Kidney (tissue), 14 donors: ENCODE results near the gene CD68. TPM values are rescaled to one million over a fixed set of nuclear protein-coding genes. Genes with fewer than 3 reads are reported as not detected.

Experiments
- DNase-seq, 5 donors: peaks; one replicate each; pipeline ENCODE4 v3.0.0-alpha.2; 2013 to 2020
- FAIRE-seq: peaks from 2 replicates; lab custom pipeline; 2012; peaks lifted over from hg19 to GRCh38; lab: Jason Lieb, UNC
- H3K27ac ChIP-seq, 2 donors: one replicate each; pipeline ENCODE4 v1.7.0; 2013; ENCODE audit warnings: low read depth in 2 of 2, low read length in 2 of 2, inconsistent platforms in 1 of 2
- H3K27me3 ChIP-seq: one replicate; pipeline ENCODE4 v1.7.1; 2013; ENCODE audit warnings: low read length, inconsistent platforms; ENCODE audit not compliant: control insufficient read depth, insufficient read depth
- H3K36me3 ChIP-seq, 3 donors: one replicate each; pipeline versions ENCODE4 v1.7.0 to v1.7.1; 2013; ENCODE audit warnings: low read length in 3 of 3, control low read depth in 1 of 3, inconsistent platforms in 1 of 3; ENCODE audit not compliant: insufficient read depth in 3 of 3, control insufficient read depth in 2 of 3
- H3K4me1 ChIP-seq, 3 donors: one replicate each; pipeline versions ENCODE4 v1.7.0 to v1.7.1; 2013; ENCODE audit warnings: low read length in 3 of 3, inconsistent platforms in 1 of 3, low read depth in 1 of 3; ENCODE audit not compliant: control insufficient read depth in 2 of 3, insufficient read depth in 2 of 3
- H3K4me3 ChIP-seq, 3 donors: one replicate each; pipeline versions ENCODE4 v1.7.0 to v1.8.1; 2013; ENCODE audit warnings: low read length in 3 of 3, control low read depth in 1 of 3, inconsistent platforms in 1 of 3
- H3K9ac ChIP-seq, 3 donors: one replicate each; pipeline versions ENCODE4 v1.7.0 to v1.7.1; 2013; ENCODE audit warnings: low read length in 3 of 3, control low read depth in 1 of 3, inconsistent platforms in 1 of 3
- H3K9me3 ChIP-seq, 3 donors: one replicate each; pipeline versions ENCODE4 v1.7.0 to v1.7.1; 2013; ENCODE audit warnings: low read length in 3 of 3, control low read depth in 1 of 3, inconsistent platforms in 1 of 3; ENCODE audit not compliant: control insufficient read depth in 2 of 3, insufficient read depth in 1 of 3
- CTCF ChIP-seq: IDR thresholded peaks from 3 replicates; pipeline ENCODE4 v1.5.1; 2012; ENCODE audit warnings: mild to moderate bottlenecking, moderate library complexity, borderline replicate concordance; ENCODE audit not compliant: insufficient read depth; ENCODE audit errors: extremely low read depth
- intact Hi-C: fragments of 100-400 bp; cut with DNase I; formaldehyde crosslinking; loops from one replicate; pipeline ENCODE4 v1.11.1; 2022
- polyA plus RNA-seq: library from polyadenylated mRNA; stranded (reverse); fragments of 350-450 nt; fragmentation: Illumina TruSeq; extraction: RNeasy Lipid Tissue Mini Kit (QIAGEN cat#74804); gene quantifications from one replicate; pipeline ENCODE4 v1.2.3, GENCODE V29; 2014; ENCODE audit warnings: low read depth, low replicate concordance; ENCODE audit not compliant: insufficient read depth
- total RNA-seq: library from RNA; stranded (reverse); fragmentation: NEBNext Ultra II Directional; extraction: Animal tissue kit (Norgen Biotek cat#: 25700); gene quantifications from one replicate; pipeline ENCODE4 v1.2.1, GENCODE V29; 2021
- donor health status: control.
- donor health status: control.
- donor health status: control.
- donor health status: control.
- donor health status: control.
- donor health status: DM: yes; HTN: yes; CAD: no.
- donor health status: Normal renal cell carcinoma (clear cell type).

CD68 gene
- total and polyA plus RNA-seq, 2 donors from 2014 or later, result 38.3 to 92.6 TPM

- H3K4me1 ChIP-seq, result peaks cover 0 to 12% (median 10%) of the 10 kb centered on the region in 3 donors
- no peak overlapping the region for H3K4me3 ChIP-seq
- no peaks in the 10 kb centered on the region for H3K27me3 ChIP-seq
- H3K9ac ChIP-seq, result no peak overlapping the region
- no peak for TF ChIP-seq CTCF
- intact Hi-C loops, result no loop called here
- FAIRE-seq, result peak; percentile 41
- H3K9me3 ChIP-seq, result no peaks in the 10 kb centered on the region
- no peaks in the 10 kb centered on the region for H3K36me3 ChIP-seq
- H3K27ac ChIP-seq, result no peak overlapping the region
- no peak for DNase-seq
Measured at GRCh38 chr17:7544911-7545310, 34.5 kb upstream of the CD68 start.

- H3K27me3 ChIP-seq, result no peaks in the 10 kb centered on the region
- peak within 1 kb of the TSS; percentile 88 to 93 for H3K27ac ChIP-seq
- peak within 1 kb of the TSS; percentile 61 to 92 (median 70) for H3K4me3 ChIP-seq
- H3K36me3 ChIP-seq, result no peaks in the 10 kb centered on the region
- peaks cover 0 to 17% (median 13%) of the 10 kb centered on the region in 3 donors for H3K4me1 ChIP-seq
- H3K9me3 ChIP-seq, result no peaks in the 10 kb centered on the region
- TF ChIP-seq CTCF, result peak; percentile 11
- H3K9ac ChIP-seq, result peak within 1 kb of the TSS; percentile 42 to 95 (median 73)
- intact Hi-C loops, result no loop called here
- peak; percentile 56 to 91 (median 61) for DNase-seq
- FAIRE-seq, result no peak
Measured at GRCh38 chr17:7548585-7549400, 30.6 kb upstream of the CD68 start, which contains the start of gene TNFSF12. Gene TNFSF12, plus strand, starts transcription at chr17:7549058. Its CDS starts 96 bp downstream, at chr17:7549154.

- FAIRE-seq (no peak), DNase-seq (peak in 1 of 5 donors; percentile 58)
Measured at GRCh38 chr17:7549401-7550055, 29.9 kb upstream of the CD68 start.

More at GRCh38 chr17:7549401-7550055, 29.9 kb upstream of the CD68 start:
- intact Hi-C loops, result no loop called here
- Histone ChIP-seq H3K9me3 (no peaks in the 10 kb centered on the region), H3K9ac (peak overlapping the region; percentile 42 to 95 (median 64)), H3K36me3 (no peaks in the 10 kb centered on the region), H3K4me3 (peak overlapping the region; percentile 53 to 70 (median 62)), H3K27me3 (no peaks in the 10 kb centered on the region), H3K27ac (peak overlapping the region; percentile 88 to 93), H3K4me1 (peaks cover 0 to 17% (median 10%) of the 10 kb centered on the region in 3 donors)
- TF ChIP-seq CTCF, result no peak
